ENCODE results near the gene QRICH1.
A peak's percentile ranks its signal among the peaks of the same experiment; 100 is the strongest.

QRICH1 gene

GRCh38 chr3:49017971-49018706 is 75.7 kb downstream of the QRICH1 start, which contains the start of gene DALRD3:
TSS of gene DALRD3 (minus strand) at chr3:49018580. CDS start at chr3:49018564, 16 bp downstream.
- ChIA-PET CTCF (interaction anchor here (0.7 to 8.3 kb wide), 3 partner anchors 9 to 30 kb away, joined by 4 to 131 read pairs (median 8); partner anchors contain the start of genes P4HTM and WDR6), POLR2A (interaction anchor here (0.6 to 4.2 kb wide), 6 partner anchors 8 to 76 kb away, joined by 3 to 28 read pairs (median 6); partner anchors contain the start of genes IMPDH2, QRICH1 and WDR6)
- no peak for TF ChIP-seq CTCF (IDR thresholded peaks at IDR 0.05; ENCODE audit: control extremely low read depth, extremely low read depth, low read depth, missing control alignments)

GRCh38 chr3:49017229-49017970 is 76.5 kb downstream of the QRICH1 start:
- no peak for DNase-seq (ENCODE audit: extremely low spot score)
- CTCF ChIA-PET: interaction anchor here (2.0 to 8.3 kb wide), 2 partner anchors 8 to 30 kb away, joined by 8 to 131 read pairs; partner anchors contain the start of gene WDR6
- POLR2A ChIA-PET: interaction anchor here (1.0 to 4.2 kb wide), 4 partner anchors 8 to 28 kb away, joined by 3 to 28 read pairs (median 10); partner anchors contain the start of genes IMPDH2 and WDR6
- TF ChIP-seq CTCF (IDR thresholded peaks at IDR 0.05; ENCODE audit: control extremely low read depth, extremely low read depth, low read depth, missing control alignments): no peak

More at GRCh38 chr3:49017971-49018706, 75.7 kb downstream of the QRICH1 start, which contains the start of gene DALRD3:
- peak; percentile 85 for DNase-seq (ENCODE audit: extremely low spot score)

GRCh38 chr3:49016414-49017228 is 77.2 kb downstream of the QRICH1 start:
- no peak for DNase-seq (ENCODE audit: extremely low spot score)
- ChIA-PET POLR2A (interaction anchor here (2.2 to 4.2 kb wide), 3 partner anchors 8 to 13 kb away, joined by 6 to 28 read pairs (median 14); partner anchors contain the start of genes IMPDH2 and WDR6), CTCF (interaction anchor here (1.2 to 8.3 kb wide), 4 partner anchors 7 to 580 kb away, joined by 3 to 131 read pairs (median 8); partner anchors contain the start of gene WDR6)
- no peak for TF ChIP-seq CTCF (IDR thresholded peaks at IDR 0.05; ENCODE audit: control extremely low read depth, extremely low read depth, low read depth, missing control alignments)

- TF ChIP-seq CTCF (IDR thresholded peaks at IDR 0.05; ENCODE audit: control extremely low read depth, extremely low read depth, low read depth, missing control alignments): no peak
- DNase-seq (ENCODE audit: extremely low spot score): no peak
- ChIA-PET POLR2A (interaction anchor here (2.3 to 4.2 kb wide), 2 partner anchors 9 to 13 kb away, joined by 11 to 28 read pairs; partner anchors contain the start of genes IMPDH2 and WDR6), CTCF (interaction anchor here (1.0 to 1.5 kb wide), 3 partner anchors 9 to 580 kb away, joined by 3 to 7 read pairs (median 3); no protein-coding TSS in a partner anchor)
These were observed 78.1 kb downstream of the QRICH1 start for GRCh38 chr3:49015765-49016164.

GRCh38 chr3:49015072-49015471 is 78.8 kb downstream of the QRICH1 start:
- TF ChIP-seq CTCF (IDR thresholded peaks at IDR 0.05; ENCODE audit: control extremely low read depth, extremely low read depth, low read depth, missing control alignments): no peak
- POLR2A ChIA-PET: interaction anchor here (2.3 to 4.2 kb wide), 2 partner anchors 8 to 14 kb away, joined by 11 to 28 read pairs; partner anchors contain the start of genes IMPDH2 and WDR6
- no peak for DNase-seq (ENCODE audit: extremely low spot score)
- CTCF ChIA-PET: interaction anchor here (1.0 to 11.8 kb wide), 5 partner anchors 6 to 28 kb away, joined by 3 to 131 read pairs (median 7); partner anchors contain the start of genes DALRD3 and NDUFAF3

Data from GM10248 (cell line).